HG03571 (cell line): ENCODE data around the gene NECTIN1.

Experiments
- ATAC-seq: cut with Tn5 transposase; IDR thresholded peaks from one replicate; pipeline ENCODE4 v1.9.1; 2021; ENCODE audit not compliant: unreplicated experiment

NECTIN1 gene

GRCh38 chr11:119645018-119645417 is 84.0 kb downstream of the NECTIN1 start:
- ATAC-seq, result no peak

GRCh38 chr11:119644502-119644901 is 84.5 kb downstream of the NECTIN1 start:
- ATAC-seq, result no peak

GRCh38 chr11:119643876-119644225 is 85.1 kb downstream of the NECTIN1 start:
- no peak for ATAC-seq

GRCh38 chr11:119643212-119643875 is 85.7 kb downstream of the NECTIN1 start:
- ATAC-seq, result no peak

- ATAC-seq, result no peak
Observed at GRCh38 chr11:119641983-119642745, 86.8 kb downstream of the NECTIN1 start.

- no peak for ATAC-seq
Observed at GRCh38 chr11:119640541-119640940, 88.5 kb downstream of the NECTIN1 start.

- no peak for ATAC-seq
Observed at GRCh38 chr11:119639642-119640205, 89.3 kb downstream of the NECTIN1 start.

GRCh38 chr11:119638851-119639250 is 90.1 kb downstream of the NECTIN1 start:
- no peak for ATAC-seq

- no peak for ATAC-seq
Observed at GRCh38 chr11:119637481-119637880, 91.5 kb downstream of the NECTIN1 start.

GRCh38 chr11:119635776-119636175 is 93.2 kb downstream of the NECTIN1 start:
- ATAC-seq, result no peak

GRCh38 chr11:119635041-119635740 is 93.8 kb downstream of the NECTIN1 start:
- ATAC-seq, result no peak

- ATAC-seq, result no peak
Observed at GRCh38 chr11:119634301-119634700, 94.7 kb downstream of the NECTIN1 start.

GRCh38 chr11:119629834-119630624 is 99.0 kb downstream of the NECTIN1 start:
- no peak for ATAC-seq

GRCh38 chr11:119629085-119629484 is 99.9 kb downstream of the NECTIN1 start:
- ATAC-seq, result no peak

GRCh38 chr11:119627286-119627685 is 101.7 kb downstream of the NECTIN1 start:
- no peak for ATAC-seq

GRCh38 chr11:119626871-119627270 is 102.1 kb downstream of the NECTIN1 start:
- no peak for ATAC-seq

GRCh38 chr11:119626197-119626841 is 102.7 kb downstream of the NECTIN1 start:
- no peak for ATAC-seq

GRCh38 chr11:119625206-119625978 is 103.6 kb downstream of the NECTIN1 start:
- ATAC-seq, result no peak

GRCh38 chr11:119624629-119625028 is 104.4 kb downstream of the NECTIN1 start:
- ATAC-seq, result no peak
